GM19240 (cell line): ENCODE results near the gene ZNF440.

Source experiments
- DNase-seq: peaks from one replicate; pipeline ENCODE4 v3.0.0; 2011; ENCODE audit warnings: low spot score; ENCODE audit not compliant: insufficient read length

ZNF440 gene

DNA sequence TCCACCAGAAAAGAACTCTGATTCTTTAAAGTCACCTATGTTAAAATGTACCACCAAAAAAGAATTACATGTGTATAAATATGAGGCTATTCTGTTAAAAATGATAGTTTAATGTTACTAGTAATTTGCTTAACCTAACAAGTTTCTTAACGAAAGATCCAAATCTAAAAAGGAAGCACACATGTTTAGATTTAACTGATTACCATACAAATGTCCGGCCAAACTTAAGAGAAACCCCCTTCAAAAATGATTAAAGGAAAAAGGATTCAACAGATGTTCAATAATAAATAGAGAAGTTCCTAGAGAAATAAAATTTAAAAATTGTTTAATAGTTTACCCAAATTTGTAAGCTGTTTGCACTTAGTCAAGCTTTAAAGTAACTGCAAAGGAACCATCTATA is 68.5 kb downstream of the ZNF440 start:
- DNase-seq = no peak
